Brain microvascular endothelial cell (primary cell): ENCODE data around the gene AGO3.
"Not testable (repeated sequence)": the region's sequence is repeated elsewhere in the genome, so short reads cannot be mapped to it uniquely, and the experiment has no call there.

Source experiments
- DNase-seq: peaks from one replicate; pipeline ENCODE4 v3.0.0-alpha.2; 2020
- H3K27ac ChIP-seq: fragments of 250-450 bp; sonication (Bioruptor Pico); 2 replicates; pipeline ENCODE4 v1.5.1; 2020; ENCODE audit warnings: mild to moderate bottlenecking, moderate library complexity
- H3K27me3 ChIP-seq: fragments of 250-450 bp; sonication (Bioruptor Pico); replicated peaks from 2 replicates; pipeline ENCODE4 v1.5.1; 2020; ENCODE audit warnings: mild to moderate bottlenecking
- H3K36me3 ChIP-seq: fragments of 250-450 bp; sonication (Bioruptor Pico); replicated peaks from 2 replicates; pipeline ENCODE4 v1.5.1; 2020; ENCODE audit warnings: mild to moderate bottlenecking
- H3K4me3 ChIP-seq: 2 replicates; pipeline ENCODE4 v1.5.1; 2011; ENCODE audit warnings: low read depth, mild to moderate bottlenecking, control low read depth, low read length, moderate library complexity
- in situ Hi-C: cut with HindIII; loops from 2 replicates; pipeline ENCODE4 v1.10.0; 2017; ENCODE audit warnings: low sequenced_read_pairs, low pct_ligation_motif_present
- TF ChIP-seq, protein P1 (sequence below): IDR thresholded peaks from 2 replicates; pipeline ENCODE4 v1.5.1; 2011; ENCODE audit warnings: low read depth, mild to moderate bottlenecking, moderate library complexity, low read length, control low read depth, inconsistent platforms; ENCODE audit errors: missing control alignments

Gene AGO3

GRCh38 chr1:35884934-35885333, 46.0 kb upstream of the AGO3 start:
- in situ Hi-C loops, result no loop called here
- H3K4me3 ChIP-seq, result no peak overlapping the region

GRCh38 chr1:35885961-35886558, 44.8 kb upstream of the AGO3 start:
- H3K27me3 ChIP-seq, result no peaks in the 10 kb centered on the region
- in situ Hi-C loops, result no loop called here

More at GRCh38 chr1:35884934-35885333, 46.0 kb upstream of the AGO3 start:
- no peak for DNase-seq
- Histone ChIP-seq H3K27me3 (no peaks in the 10 kb centered on the region), H3K36me3 (no peaks in the 10 kb centered on the region), H3K27ac (no peak overlapping the region)
- TF ChIP-seq, protein P1, sequence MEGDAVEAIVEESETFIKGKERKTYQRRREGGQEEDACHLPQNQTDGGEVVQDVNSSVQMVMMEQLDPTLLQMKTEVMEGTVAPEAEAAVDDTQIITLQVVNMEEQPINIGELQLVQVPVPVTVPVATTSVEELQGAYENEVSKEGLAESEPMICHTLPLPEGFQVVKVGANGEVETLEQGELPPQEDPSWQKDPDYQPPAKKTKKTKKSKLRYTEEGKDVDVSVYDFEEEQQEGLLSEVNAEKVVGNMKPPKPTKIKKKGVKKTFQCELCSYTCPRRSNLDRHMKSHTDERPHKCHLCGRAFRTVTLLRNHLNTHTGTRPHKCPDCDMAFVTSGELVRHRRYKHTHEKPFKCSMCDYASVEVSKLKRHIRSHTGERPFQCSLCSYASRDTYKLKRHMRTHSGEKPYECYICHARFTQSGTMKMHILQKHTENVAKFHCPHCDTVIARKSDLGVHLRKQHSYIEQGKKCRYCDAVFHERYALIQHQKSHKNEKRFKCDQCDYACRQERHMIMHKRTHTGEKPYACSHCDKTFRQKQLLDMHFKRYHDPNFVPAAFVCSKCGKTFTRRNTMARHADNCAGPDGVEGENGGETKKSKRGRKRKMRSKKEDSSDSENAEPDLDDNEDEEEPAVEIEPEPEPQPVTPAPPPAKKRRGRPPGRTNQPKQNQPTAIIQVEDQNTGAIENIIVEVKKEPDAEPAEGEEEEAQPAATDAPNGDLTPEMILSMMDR, result no peak

DNA sequence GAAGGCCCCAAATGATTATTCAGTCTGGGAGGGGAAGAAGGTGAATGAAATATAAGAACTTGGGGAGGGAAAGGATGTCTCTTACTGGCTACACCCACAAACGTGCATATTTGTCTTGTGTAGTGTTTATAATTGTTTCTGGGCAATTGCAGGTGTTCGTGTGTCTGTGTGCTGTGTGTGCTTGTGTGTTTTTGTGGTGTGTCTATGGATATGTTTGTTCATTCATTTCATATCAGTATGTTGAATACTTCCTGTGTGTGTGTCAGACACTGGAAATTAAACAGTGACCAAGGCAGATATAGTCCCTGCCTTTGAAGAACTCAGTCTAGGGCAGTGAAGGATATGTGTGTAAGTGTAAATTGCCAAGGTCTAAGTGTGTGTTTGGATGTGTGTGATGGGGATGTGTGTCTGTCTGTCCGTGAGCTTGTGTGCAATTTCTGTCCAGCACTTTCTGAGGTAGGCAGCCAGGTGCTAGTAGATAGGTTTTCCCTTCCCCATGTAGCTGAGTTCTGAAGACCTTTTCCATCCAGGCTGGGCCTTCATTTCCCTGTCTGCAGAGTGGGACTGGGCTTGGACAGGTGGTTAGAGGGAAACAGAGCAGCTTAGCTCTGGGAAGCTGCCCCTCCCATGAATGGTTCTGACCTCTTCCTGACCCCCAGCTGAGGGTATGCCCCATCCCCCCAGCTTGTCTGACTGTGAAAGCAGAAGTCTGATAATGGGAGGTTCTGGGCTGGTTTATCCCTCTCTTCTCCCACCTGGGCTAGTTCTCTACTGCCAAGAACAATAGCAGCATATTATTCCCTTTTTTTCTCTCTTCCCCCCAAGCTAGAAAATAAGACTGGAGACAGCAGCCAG, 44.1 kb upstream of the AGO3 start:
- no peaks in the 10 kb centered on the region for H3K27me3 ChIP-seq
- H3K4me3 ChIP-seq, result no peak overlapping the region
- no peak for DNase-seq
- in situ Hi-C loops, result no loop called here
- TF ChIP-seq, protein P1, result no peak
- no peaks in the 10 kb centered on the region for H3K36me3 ChIP-seq
- H3K27ac ChIP-seq, result no peak overlapping the region

More at GRCh38 chr1:35885961-35886558, 44.8 kb upstream of the AGO3 start:
- Histone ChIP-seq H3K36me3 (no peaks in the 10 kb centered on the region), H3K27ac (no peak overlapping the region), H3K4me3 (no peak overlapping the region)
- TF ChIP-seq, protein P1, result no peak
- DNase-seq, result no peak

DNA sequence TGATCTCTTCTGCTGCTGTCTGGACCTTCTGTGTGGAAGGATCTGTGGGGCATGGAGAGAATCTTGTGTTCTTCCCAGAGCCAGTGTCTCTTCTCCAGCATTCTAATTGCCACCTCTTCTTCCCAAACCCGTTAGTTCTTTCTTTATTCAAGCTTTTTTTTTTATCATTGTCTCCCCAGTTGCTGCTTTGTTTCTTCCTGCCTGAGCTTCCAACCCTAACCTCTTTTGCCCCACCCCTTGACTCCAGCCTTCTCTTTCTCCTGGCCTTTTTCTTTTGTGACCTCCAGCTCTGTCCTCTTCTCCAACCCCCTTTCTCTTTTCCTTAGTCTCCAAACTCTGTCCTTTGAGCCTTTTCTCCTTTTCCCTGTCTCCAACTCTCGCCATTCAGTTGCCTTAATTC, 43.4 kb upstream of the AGO3 start:
- Histone ChIP-seq H3K27ac (no peak overlapping the region), H3K4me3 (no peak overlapping the region), H3K27me3 (no peaks in the 10 kb centered on the region), H3K36me3 (no peaks in the 10 kb centered on the region)
- no peak for DNase-seq
- in situ Hi-C loops, result no loop called here
- TF ChIP-seq, protein P1, result no peak

DNA sequence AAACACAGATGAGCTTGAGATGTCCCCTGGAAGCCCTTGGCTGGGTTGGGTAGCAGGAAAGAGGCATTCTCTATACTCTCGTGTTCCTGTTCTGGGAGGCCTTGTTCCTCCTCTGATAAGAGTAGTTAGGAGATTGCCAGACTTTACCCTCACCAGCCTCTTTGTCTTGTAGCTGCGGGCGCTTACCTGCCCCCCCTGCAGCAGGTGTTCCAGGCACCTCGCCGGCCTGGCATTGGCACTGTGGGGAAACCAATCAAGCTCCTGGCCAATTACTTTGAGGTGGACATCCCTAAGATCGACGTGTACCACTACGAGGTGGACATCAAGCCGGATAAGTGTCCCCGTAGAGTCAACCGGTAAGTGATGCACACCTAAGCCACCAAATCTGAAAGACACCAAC, 42.6 kb upstream of the AGO3 start:
- no peak for DNase-seq
- Histone ChIP-seq H3K4me3 (no peak overlapping the region), H3K27me3 (no peaks in the 10 kb centered on the region), H3K36me3 (no peaks in the 10 kb centered on the region), H3K27ac (no peak overlapping the region)
- in situ Hi-C loops, result no loop called here
- TF ChIP-seq, protein P1, result no peak

DNA sequence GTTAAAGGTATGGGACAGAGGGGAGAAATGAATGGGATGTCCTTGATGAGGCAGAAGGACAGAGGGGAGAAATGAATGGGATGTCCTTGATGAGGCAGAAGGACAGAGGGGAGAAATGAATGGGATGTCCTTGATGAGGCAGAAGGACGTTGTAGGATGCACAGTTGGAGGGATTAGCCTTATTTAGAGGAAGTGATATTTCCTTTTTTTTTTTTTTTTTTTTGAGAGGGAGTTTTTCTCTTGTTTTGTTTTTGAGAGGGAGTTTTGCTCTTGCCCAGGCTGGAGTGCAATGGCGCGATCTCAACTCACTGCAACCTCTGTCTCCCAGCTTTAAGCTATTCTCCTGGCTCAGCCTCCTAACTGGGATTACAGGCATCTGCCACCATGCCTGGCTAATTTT, 41.9 kb upstream of the AGO3 start:
- H3K36me3 ChIP-seq, DNase-seq, H3K4me3 ChIP-seq, in situ Hi-C loops, H3K27ac ChIP-seq, H3K27me3 ChIP-seq: not testable (repeated sequence)
